H9 (cell line): ENCODE measurements around the gene HNRNPA3. TPM values are rescaled to one million over a fixed set of nuclear protein-coding genes. Genes with fewer than 3 reads are reported as not detected.

Experiments used
- DNase-seq: peaks from one replicate; pipeline ENCODE4 v3.0.0-alpha.2; 2017
- H2AFZ ChIP-seq: one replicate; pipeline ENCODE4 v1.6.1; 2013; ENCODE audit warnings: mild to moderate bottlenecking, low read length, control low read depth, moderate library complexity
- H2AK5ac ChIP-seq: 2 replicates; pipeline ENCODE4 v1.6.1; 2013; ENCODE audit warnings: low read length, control low read depth, mixed read lengths; ENCODE audit not compliant: insufficient read length
- H2BK120ac ChIP-seq: one replicate; pipeline ENCODE4 v1.6.1; 2013; ENCODE audit warnings: low read depth, mild to moderate bottlenecking, low read length, control low read depth, inconsistent platforms; ENCODE audit not compliant: poor library complexity, severe bottlenecking
- H2BK12ac ChIP-seq: 2 replicates; pipeline ENCODE4 v1.6.1; 2013; ENCODE audit warnings: low read length, control low read depth, mixed read lengths, low read depth; ENCODE audit not compliant: insufficient read length
- H2BK15ac ChIP-seq: 2 replicates; pipeline ENCODE4 v1.6.1; 2013; ENCODE audit warnings: low read depth, low read length, control low read depth
- H2BK20ac ChIP-seq: one replicate; pipeline ENCODE4 v1.6.1; 2013; ENCODE audit warnings: low read depth, mild to moderate bottlenecking, low read length, control low read depth, inconsistent platforms; ENCODE audit not compliant: poor library complexity, severe bottlenecking
- H2BK5ac ChIP-seq: 2 replicates; pipeline ENCODE4 v1.6.1; 2013; ENCODE audit warnings: low read length, control low read depth, mixed read lengths; ENCODE audit not compliant: insufficient read length
- H3K14ac ChIP-seq: 2 replicates; pipeline ENCODE4 v1.6.1; 2013; ENCODE audit warnings: low read length, control low read depth; ENCODE audit not compliant: insufficient read depth
- H3K18ac ChIP-seq: 2 replicates; pipeline ENCODE4 v1.6.1; 2013; ENCODE audit warnings: low read depth, mild to moderate bottlenecking, mixed read lengths, low read length, control low read depth; ENCODE audit not compliant: insufficient read length
- H3K23ac ChIP-seq: 2 replicates; pipeline ENCODE4 v1.6.1; 2013; ENCODE audit warnings: low read length, control low read depth, mixed read lengths, low read depth; ENCODE audit not compliant: insufficient read length
- H3K23me2 ChIP-seq: 2 replicates; pipeline ENCODE4 v1.6.1; 2013; ENCODE audit warnings: low read depth, mild to moderate bottlenecking, mixed read lengths, low read length, control low read depth; ENCODE audit not compliant: insufficient read length, poor library complexity, severe bottlenecking
- H3K27ac ChIP-seq: 2 replicates; pipeline ENCODE4 v1.5.1; 2013; ENCODE audit warnings: low read length, control low read depth, mixed read lengths, low read depth; ENCODE audit not compliant: insufficient read length
- H3K27me3 ChIP-seq: 2 replicates; pipeline ENCODE4 v1.6.1; 2013; ENCODE audit warnings: low read length, control low read depth, inconsistent platforms; ENCODE audit not compliant: insufficient read depth
- H3K4ac ChIP-seq: 2 replicates; pipeline ENCODE4 v1.6.1; 2013; ENCODE audit warnings: low read depth, mild to moderate bottlenecking, control low read depth, inconsistent platforms, low read length, moderate library complexity
- H3K4me1 ChIP-seq: 2 replicates; pipeline ENCODE4 v1.6.1; 2013; ENCODE audit warnings: low read length, control low read depth, inconsistent platforms; ENCODE audit not compliant: insufficient read depth
- H3K4me2 ChIP-seq: 2 replicates; pipeline ENCODE4 v1.6.1; 2013; ENCODE audit warnings: low read length, control low read depth, mixed read lengths; ENCODE audit not compliant: insufficient read length, insufficient read depth
- H3K56ac ChIP-seq: 2 replicates; pipeline ENCODE4 v1.6.1; 2013; ENCODE audit warnings: low read depth, mild to moderate bottlenecking, mixed read lengths, low read length, control low read depth; ENCODE audit not compliant: insufficient read length
- H3K79me1 ChIP-seq: 2 replicates; pipeline ENCODE4 v1.6.1; 2013; ENCODE audit warnings: low read depth, mild to moderate bottlenecking, moderate library complexity, low read length, control low read depth, inconsistent platforms; ENCODE audit not compliant: insufficient read depth, poor library complexity, severe bottlenecking
- H3K79me2 ChIP-seq: 2 replicates; pipeline ENCODE4 v1.6.1; 2013; ENCODE audit warnings: low read length, control low read depth, inconsistent platforms; ENCODE audit not compliant: insufficient read depth
- H3K9ac ChIP-seq: 2 replicates; pipeline ENCODE4 v1.6.1; 2013; ENCODE audit warnings: low read length, control low read depth, mixed read lengths; ENCODE audit not compliant: insufficient read length; ENCODE audit errors: extremely low read depth
- H3K9me3 ChIP-seq: one replicate; pipeline ENCODE4 v1.6.1; 2013; ENCODE audit warnings: low read depth, low read length, inconsistent platforms; ENCODE audit not compliant: control insufficient read depth
- H3T11ph ChIP-seq: one replicate; pipeline ENCODE4 v1.6.1; 2013; ENCODE audit warnings: mild to moderate bottlenecking, low read length, control low read depth, inconsistent platforms
- H4K20me1 ChIP-seq: one replicate; pipeline ENCODE4 v1.6.1; 2013; ENCODE audit not compliant: control insufficient read depth, insufficient read length, insufficient read depth
- H4K5ac ChIP-seq: 2 replicates; pipeline ENCODE4 v1.6.1; 2013; ENCODE audit warnings: low read depth, mild to moderate bottlenecking, mixed read lengths, low read length, control low read depth; ENCODE audit not compliant: insufficient read length
- H4K8ac ChIP-seq: replicated peaks from 2 replicates; pipeline ENCODE4 v1.6.1; 2013; ENCODE audit warnings: low read length, control low read depth, mixed read lengths, low read depth; ENCODE audit not compliant: insufficient read length
- H4K91ac ChIP-seq: 2 replicates; pipeline ENCODE4 v1.6.1; 2013; ENCODE audit warnings: low read depth, mild to moderate bottlenecking, moderate library complexity, mixed read lengths, low read length, control low read depth; ENCODE audit not compliant: insufficient read length
- H3K27ac Mint-ChIP-seq, 3 experiments: 2 replicates in 2 of 3; 3 replicates in 1 of 3; pipeline ENCODE4 v1.8.0; 2020 to 2021; ENCODE audit warnings: mixed read lengths in 3 of 3, mild to moderate bottlenecking in 1 of 3, moderate library complexity in 1 of 3
- H3K27me3 Mint-ChIP-seq: 2 replicates; pipeline ENCODE4 v1.8.0; 2021; ENCODE audit warnings: low read depth, mild to moderate bottlenecking, moderate library complexity, mixed read lengths
- H3K36me3 Mint-ChIP-seq, 3 experiments: 2 replicates in 2 of 3; 3 replicates in 1 of 3; pipeline ENCODE4 v1.8.0; 2020 to 2021; ENCODE audit warnings: low read depth in 3 of 3, mixed read lengths in 3 of 3; ENCODE audit not compliant: insufficient read depth in 1 of 3
- H3K4me1 Mint-ChIP-seq, 2 experiments: 2 replicates each; pipeline ENCODE4 v1.8.0; 2020; ENCODE audit warnings: mixed read lengths in 2 of 2
- H3K4me3 Mint-ChIP-seq, 2 experiments: 2 replicates in 1 of 2; 3 replicates in 1 of 2; pipeline ENCODE4 v1.8.0; 2020 to 2021; ENCODE audit warnings: mild to moderate bottlenecking in 2 of 2, mixed read lengths in 2 of 2, moderate library complexity in 1 of 2
- H3K9me3 Mint-ChIP-seq, 2 experiments: 2 replicates in 1 of 2; 3 replicates in 1 of 2; pipeline ENCODE4 v1.8.0; 2020; ENCODE audit warnings: mild to moderate bottlenecking in 2 of 2, mixed read lengths in 2 of 2, moderate library complexity in 1 of 2
- WGBS: extraction: QIAGEN DNeasy Blood & Tissue Kit; methylation state at CpG from one replicate; pipeline ENCODE4 v1.1.7; 2013; ENCODE audit warnings: missing lambda C conversion rate, low lambda C conversion rate, mixed read lengths; ENCODE audit not compliant: insufficient read length; ENCODE audit errors: extremely low coverage; 5-methylcytosine and 5-hydroxymethylcytosine counted together
- total RNA-seq: library from RNA; stranded (reverse); gene quantifications from 2 replicates; pipeline ENCODE4 v1.2.1, GENCODE V29; 2021
- TF ChIP-seq, protein P1 (sequence below): fragments of 200-600 bp; sonication (generic); conservative IDR thresholded peaks from 3 replicates; pipeline ENCODE4 v1.8.0; 2021; ENCODE audit warnings: antibody characterized with exemption, mild to moderate bottlenecking

HNRNPA3 gene
- total RNA-seq, 1 experiment from 2014 or later: 405 TPM

DNA sequence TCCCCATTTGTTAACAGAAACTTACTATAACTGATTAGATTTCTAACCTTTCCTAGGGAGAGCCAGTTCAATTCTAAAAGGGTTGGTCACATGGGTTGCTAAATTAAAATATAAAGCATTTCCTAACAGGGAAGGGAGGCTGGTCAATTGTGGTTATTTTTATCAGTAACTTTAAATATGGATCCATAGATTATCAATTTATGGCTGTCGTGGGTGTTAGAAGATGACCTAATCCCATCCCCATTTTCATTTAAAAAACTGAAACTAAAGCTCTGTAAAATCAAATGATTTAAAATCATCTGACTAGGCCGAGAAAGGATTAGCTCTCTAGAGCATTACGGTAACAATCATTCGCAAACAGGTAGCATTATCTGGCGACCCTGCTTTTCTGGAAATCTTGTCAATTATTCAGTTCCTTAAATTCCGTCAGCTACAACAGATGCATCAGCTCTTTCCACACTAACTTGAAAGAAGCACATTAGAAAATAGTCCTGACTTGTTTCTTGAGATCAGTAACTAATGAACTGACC is 953 bp upstream of the HNRNPA3 start:
- WGBS: no CpG with 5 or more reads among the region's 6 CpGs

More for the DNA sequence above, 953 bp upstream of the HNRNPA3 start:
- Mint-ChIP-seq H3K4me3 (peak overlapping the region; percentile 89 to 95), H3K27ac (peak overlapping the region; percentile 100), H3K4me1 (peaks cover 30 to 44% of the 10 kb centered on the region in 2 experiments), H3K9me3 (no peaks in the 10 kb centered on the region), H3K36me3 (peaks cover 28 to 36% (median 33%) of the 10 kb centered on the region in 3 experiments), H3K27me3 (no peaks in the 10 kb centered on the region)
- H3K9ac ChIP-seq: peak overlapping the region; percentile 98
- no peaks in the 10 kb centered on the region for H3K79me1 ChIP-seq
- no peak overlapping the region for H4K8ac ChIP-seq
- peak overlapping the region; percentile 96 for H3K18ac ChIP-seq
- no peaks in the 10 kb centered on the region for H3K9me3 ChIP-seq
- peak overlapping the region; percentile 98 for H2BK120ac ChIP-seq
- peak overlapping the region; percentile 78 for H3K4me2 ChIP-seq
- no peak overlapping the region for H2BK15ac ChIP-seq
- no peak overlapping the region for H4K91ac ChIP-seq
- H3K4me1 ChIP-seq: no peaks in the 10 kb centered on the region; the same call in 1 of the 2 replicates
- H3T11ph ChIP-seq: peak overlapping the region; percentile 91
- no peak overlapping the region for H2BK20ac ChIP-seq
- peaks cover 20% of the 10 kb centered on the region; the same call in 1 of the 2 replicates for H3K79me2 ChIP-seq
- H2BK12ac ChIP-seq: no peak overlapping the region
- no peak overlapping the region for H2AFZ ChIP-seq
- H3K14ac ChIP-seq: peak overlapping the region; percentile 94; the same call in 1 of the 2 replicates
- no peak overlapping the region for H2AK5ac ChIP-seq
- no peaks in the 10 kb centered on the region for H3K27me3 ChIP-seq
- H3K4ac ChIP-seq: peak overlapping the region; percentile 77; the same call in 1 of the 2 replicates
- DNase-seq: no peak
- H2BK5ac ChIP-seq: peak overlapping the region; percentile 73
- peak overlapping the region; percentile 96 for H3K27ac ChIP-seq
- no peak overlapping the region for H3K23ac ChIP-seq
- TF ChIP-seq, protein P1, sequence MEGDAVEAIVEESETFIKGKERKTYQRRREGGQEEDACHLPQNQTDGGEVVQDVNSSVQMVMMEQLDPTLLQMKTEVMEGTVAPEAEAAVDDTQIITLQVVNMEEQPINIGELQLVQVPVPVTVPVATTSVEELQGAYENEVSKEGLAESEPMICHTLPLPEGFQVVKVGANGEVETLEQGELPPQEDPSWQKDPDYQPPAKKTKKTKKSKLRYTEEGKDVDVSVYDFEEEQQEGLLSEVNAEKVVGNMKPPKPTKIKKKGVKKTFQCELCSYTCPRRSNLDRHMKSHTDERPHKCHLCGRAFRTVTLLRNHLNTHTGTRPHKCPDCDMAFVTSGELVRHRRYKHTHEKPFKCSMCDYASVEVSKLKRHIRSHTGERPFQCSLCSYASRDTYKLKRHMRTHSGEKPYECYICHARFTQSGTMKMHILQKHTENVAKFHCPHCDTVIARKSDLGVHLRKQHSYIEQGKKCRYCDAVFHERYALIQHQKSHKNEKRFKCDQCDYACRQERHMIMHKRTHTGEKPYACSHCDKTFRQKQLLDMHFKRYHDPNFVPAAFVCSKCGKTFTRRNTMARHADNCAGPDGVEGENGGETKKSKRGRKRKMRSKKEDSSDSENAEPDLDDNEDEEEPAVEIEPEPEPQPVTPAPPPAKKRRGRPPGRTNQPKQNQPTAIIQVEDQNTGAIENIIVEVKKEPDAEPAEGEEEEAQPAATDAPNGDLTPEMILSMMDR: no peak
- no peaks in the 10 kb centered on the region for H4K20me1 ChIP-seq
- H3K23me2 ChIP-seq: peaks cover 6% of the 10 kb centered on the region
- H4K5ac ChIP-seq: peak overlapping the region; percentile 81
- peak overlapping the region; percentile 30 for H3K56ac ChIP-seq
